Measurements from ENCODE around the gene COL9A3. TPM values are rescaled to one million over a fixed set of nuclear protein-coding genes. Genes with fewer than 3 reads are reported as not detected.
"Not testable (repeated sequence)": the region's sequence is repeated elsewhere in the genome, so short reads cannot be mapped to it uniquely, and the experiment has no call there.

COL9A3 gene
- total RNA-seq, 1 donor from 2014 or later: 78.7 TPM

- Mint-ChIP-seq H3K9me3 (ENCODE audit: unreplicated experiment) (peaks cover 16% of the 10 kb centered on the region), H3K4me1 (ENCODE audit: low read depth, unreplicated experiment) (peaks cover 42% of the 10 kb centered on the region), H3K4me3 (ENCODE audit: unreplicated experiment) (peak overlapping the region; percentile 25), H3K27me3 (ENCODE audit: unreplicated experiment) (peaks cover 15% of the 10 kb centered on the region), H3K27ac (ENCODE audit: unreplicated experiment) (peak overlapping the region; percentile 52), H3K36me3 (ENCODE audit: unreplicated experiment) (no peaks in the 10 kb centered on the region)
- TF ChIP-seq, protein P1, sequence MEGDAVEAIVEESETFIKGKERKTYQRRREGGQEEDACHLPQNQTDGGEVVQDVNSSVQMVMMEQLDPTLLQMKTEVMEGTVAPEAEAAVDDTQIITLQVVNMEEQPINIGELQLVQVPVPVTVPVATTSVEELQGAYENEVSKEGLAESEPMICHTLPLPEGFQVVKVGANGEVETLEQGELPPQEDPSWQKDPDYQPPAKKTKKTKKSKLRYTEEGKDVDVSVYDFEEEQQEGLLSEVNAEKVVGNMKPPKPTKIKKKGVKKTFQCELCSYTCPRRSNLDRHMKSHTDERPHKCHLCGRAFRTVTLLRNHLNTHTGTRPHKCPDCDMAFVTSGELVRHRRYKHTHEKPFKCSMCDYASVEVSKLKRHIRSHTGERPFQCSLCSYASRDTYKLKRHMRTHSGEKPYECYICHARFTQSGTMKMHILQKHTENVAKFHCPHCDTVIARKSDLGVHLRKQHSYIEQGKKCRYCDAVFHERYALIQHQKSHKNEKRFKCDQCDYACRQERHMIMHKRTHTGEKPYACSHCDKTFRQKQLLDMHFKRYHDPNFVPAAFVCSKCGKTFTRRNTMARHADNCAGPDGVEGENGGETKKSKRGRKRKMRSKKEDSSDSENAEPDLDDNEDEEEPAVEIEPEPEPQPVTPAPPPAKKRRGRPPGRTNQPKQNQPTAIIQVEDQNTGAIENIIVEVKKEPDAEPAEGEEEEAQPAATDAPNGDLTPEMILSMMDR (IDR thresholded peaks at IDR 0.05; ENCODE audit: partially characterized antibody, unreplicated experiment): no peak
- DNase-seq: no peak
Measured at GRCh38 chr20:62844182-62844581, 27.3 kb downstream of the COL9A3 start.

GRCh38 chr20:62845416-62846160 lies 28.7 kb downstream of the COL9A3 start:
- H3K4me3 Mint-ChIP-seq (ENCODE audit: unreplicated experiment): peak overlapping the region; percentile 83
- H3K9me3 Mint-ChIP-seq (ENCODE audit: unreplicated experiment): peaks cover 16% of the 10 kb centered on the region
- peak overlapping the region; percentile 98 for H3K27ac Mint-ChIP-seq (ENCODE audit: unreplicated experiment)
- TF ChIP-seq, protein P1 (IDR thresholded peaks at IDR 0.05; ENCODE audit: partially characterized antibody, unreplicated experiment): no peak
- H3K4me1 Mint-ChIP-seq (ENCODE audit: low read depth, unreplicated experiment): peaks cover 40% of the 10 kb centered on the region
- no peaks in the 10 kb centered on the region for H3K36me3 Mint-ChIP-seq (ENCODE audit: unreplicated experiment)
- H3K27me3 Mint-ChIP-seq (ENCODE audit: unreplicated experiment): peaks cover 15% of the 10 kb centered on the region
- DNase-seq: no peak

GRCh38 chr20:62846166-62846890 lies 29.5 kb downstream of the COL9A3 start:
- TF ChIP-seq, protein P1 (IDR thresholded peaks at IDR 0.05; ENCODE audit: partially characterized antibody, unreplicated experiment): no peak
- Mint-ChIP-seq H3K36me3 (ENCODE audit: unreplicated experiment) (no peaks in the 10 kb centered on the region), H3K27me3 (ENCODE audit: unreplicated experiment) (peaks cover 13% of the 10 kb centered on the region), H3K4me3 (ENCODE audit: unreplicated experiment) (peak overlapping the region; percentile 83), H3K27ac (ENCODE audit: unreplicated experiment) (peak overlapping the region; percentile 98), H3K9me3 (ENCODE audit: unreplicated experiment) (peaks cover 16% of the 10 kb centered on the region), H3K4me1 (ENCODE audit: low read depth, unreplicated experiment) (peaks cover 35% of the 10 kb centered on the region)
- DNase-seq: peak; percentile 95

- Mint-ChIP-seq H3K27me3 (ENCODE audit: unreplicated experiment) (peaks cover 11% of the 10 kb centered on the region), H3K9me3 (ENCODE audit: unreplicated experiment) (peaks cover 16% of the 10 kb centered on the region), H3K27ac (ENCODE audit: unreplicated experiment) (peak overlapping the region; percentile 8), H3K4me1 (ENCODE audit: low read depth, unreplicated experiment) (peaks cover 25% of the 10 kb centered on the region)
- not testable (repeated sequence) for DNase-seq; H3K4me3 Mint-ChIP-seq (ENCODE audit: unreplicated experiment); H3K36me3 Mint-ChIP-seq (ENCODE audit: unreplicated experiment)
Measured at GRCh38 chr20:62848917-62849316, 32.1 kb downstream of the COL9A3 start.

DNA sequence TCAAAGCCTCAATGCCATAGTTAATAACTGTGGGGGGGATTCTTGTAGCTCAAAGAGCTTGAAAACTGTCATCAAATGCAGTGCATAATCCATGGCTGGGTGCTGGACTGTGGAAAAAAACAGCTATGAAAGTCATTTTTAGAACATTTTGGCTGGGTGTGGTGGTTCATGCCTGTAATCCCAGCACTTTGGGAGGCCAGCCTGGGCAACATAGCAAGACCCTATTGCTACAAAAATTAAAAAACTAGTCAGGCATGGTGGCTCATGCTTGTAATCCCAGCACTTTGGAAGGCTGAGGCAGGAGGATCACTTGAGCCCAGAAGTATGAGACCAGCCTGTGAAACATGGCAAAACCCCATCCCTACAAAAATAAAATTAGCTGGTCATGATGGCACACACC lies 32.6 kb downstream of the COL9A3 start:
- no peaks in the 10 kb centered on the region for H3K36me3 Mint-ChIP-seq (ENCODE audit: unreplicated experiment)
- TF ChIP-seq, protein P1 (IDR thresholded peaks at IDR 0.05; ENCODE audit: partially characterized antibody, unreplicated experiment): no peak
- no peak for DNase-seq
- H3K4me1 Mint-ChIP-seq (ENCODE audit: low read depth, unreplicated experiment): peaks cover 22% of the 10 kb centered on the region
- H3K4me3 Mint-ChIP-seq (ENCODE audit: unreplicated experiment): no peak overlapping the region
- H3K27me3 Mint-ChIP-seq (ENCODE audit: unreplicated experiment): peaks cover 9% of the 10 kb centered on the region
- H3K27ac Mint-ChIP-seq (ENCODE audit: unreplicated experiment): no peak overlapping the region
- peaks cover 14% of the 10 kb centered on the region for H3K9me3 Mint-ChIP-seq (ENCODE audit: unreplicated experiment)
